GM19238 (cell line): ENCODE results near the gene CASTOR1.
A peak's percentile ranks its signal among the peaks of the same experiment; 100 is the strongest.
"Not testable (repeated sequence)": the region's sequence is repeated elsewhere in the genome, so short reads cannot be mapped to it uniquely, and the experiment has no call there.

Experiments used
- DNase-seq: peaks from one replicate; pipeline ENCODE4 v3.0.0; 2011; ENCODE audit warnings: low spot score; ENCODE audit not compliant: insufficient read length

Gene CASTOR1

GRCh38 chr22:30289141-30289979 is at the start of gene CASTOR1:
CASTOR1 (minus strand) TSS chr22:30289505; CDS start chr22:30289497, 8 bp downstream.
- peak; percentile 90 for DNase-seq

DNA sequence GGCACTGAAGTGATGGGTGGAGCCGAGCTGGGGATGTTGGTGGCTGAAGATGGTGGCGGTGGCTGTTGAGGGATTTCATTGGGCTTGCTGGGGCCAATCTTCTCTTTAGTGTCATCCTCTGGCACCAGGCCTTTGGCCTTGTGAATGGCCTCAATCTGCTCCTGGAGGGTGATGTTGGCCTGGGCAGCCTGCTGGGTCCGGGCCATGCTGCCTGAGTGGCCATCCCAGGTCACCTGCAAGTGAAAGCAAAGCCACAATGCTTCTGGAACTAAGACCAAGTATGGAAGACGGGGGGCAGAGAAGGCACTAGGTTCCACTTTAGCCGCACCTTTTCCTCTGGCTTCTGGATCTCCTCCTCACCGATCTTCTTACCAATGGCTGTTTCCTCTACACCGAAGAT is 49.5 kb upstream of the CASTOR1 start:
- no peak for DNase-seq

GRCh38 chr22:30338341-30338740 is 49.0 kb upstream of the CASTOR1 start:
- not testable (repeated sequence) for DNase-seq

- no peak for DNase-seq
These were observed 48.1 kb upstream of the CASTOR1 start for GRCh38 chr22:30337461-30337778.

DNA sequence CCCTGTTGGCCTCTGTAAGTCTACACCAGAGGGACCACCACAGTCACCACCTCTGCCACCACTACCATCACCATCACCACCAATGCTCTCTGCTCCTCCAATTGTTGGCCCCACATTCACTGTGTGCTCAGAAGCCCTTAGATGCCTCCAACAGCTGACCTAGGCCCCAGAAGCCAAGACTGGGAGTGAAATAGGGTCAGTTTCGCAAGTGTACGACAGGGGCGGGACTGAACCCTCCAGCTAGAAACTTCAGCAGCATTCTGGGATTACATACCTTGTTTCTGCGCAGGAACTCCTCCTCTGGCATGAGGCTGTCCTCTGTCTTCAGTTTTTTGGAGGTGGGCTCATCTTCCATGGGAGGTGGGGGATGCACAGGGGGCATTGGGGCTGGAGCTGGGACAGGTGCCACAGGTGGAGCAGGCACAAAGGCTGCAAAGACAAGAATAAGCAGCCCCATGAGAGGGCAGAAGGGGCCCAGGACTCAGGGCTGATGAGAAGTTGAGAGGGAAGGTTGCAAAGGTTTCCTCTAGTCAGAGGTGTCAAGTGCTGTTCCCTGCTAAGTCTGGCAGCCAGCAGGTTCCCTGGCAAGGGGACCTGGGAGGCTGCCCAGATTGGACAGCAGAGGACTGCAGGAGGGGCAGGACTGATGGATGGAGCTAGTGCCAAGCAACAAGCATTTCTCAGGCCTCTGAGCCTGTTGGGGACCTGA is 47.6 kb upstream of the CASTOR1 start:
- no peak for DNase-seq

- no peak for DNase-seq
These were observed 45.9 kb upstream of the CASTOR1 start for GRCh38 chr22:30335236-30335635.

- DNase-seq = no peak
These were observed 45.3 kb upstream of the CASTOR1 start for GRCh38 chr22:30334646-30335045.

- DNase-seq = no peak
These were observed 44.4 kb upstream of the CASTOR1 start for GRCh38 chr22:30333707-30334087.

GRCh38 chr22:30332994-30333706 is 43.8 kb upstream of the CASTOR1 start:
- DNase-seq = no peak

DNA sequence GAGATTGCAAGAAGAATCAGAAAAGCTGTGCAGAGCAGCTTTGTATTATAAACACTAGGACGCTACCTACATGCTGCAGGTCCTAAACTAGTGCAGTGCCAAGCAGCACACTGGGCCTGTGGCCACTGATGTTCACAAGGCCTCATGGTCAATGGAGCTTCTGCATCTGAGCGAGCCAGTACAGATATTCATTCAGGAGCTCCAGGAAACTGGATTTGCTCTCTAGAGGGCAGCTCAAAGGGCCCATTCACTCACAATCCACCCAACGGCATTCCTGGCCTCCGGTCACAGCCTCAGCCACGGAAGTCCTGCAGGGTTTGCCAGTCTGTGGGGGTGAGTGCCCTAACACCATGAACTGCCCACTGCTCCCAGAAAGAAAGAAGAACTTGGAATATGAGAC is 43.2 kb upstream of the CASTOR1 start:
- DNase-seq = no peak

GRCh38 chr22:30328466-30329049 is 39.3 kb upstream of the CASTOR1 start:
- no peak for DNase-seq

- no peak for DNase-seq
These were observed 38.6 kb upstream of the CASTOR1 start for GRCh38 chr22:30327864-30328345.

GRCh38 chr22:30326706-30327362 is 37.5 kb upstream of the CASTOR1 start, which contains the start of gene TBC1D10A:
TBC1D10A (minus strand) TSS chr22:30326941; CDS start chr22:30326881, 60 bp downstream.
- DNase-seq = peak; percentile 98

- peak; percentile 40 for DNase-seq
These were observed 37.0 kb upstream of the CASTOR1 start for GRCh38 chr22:30326255-30326705.

DNA sequence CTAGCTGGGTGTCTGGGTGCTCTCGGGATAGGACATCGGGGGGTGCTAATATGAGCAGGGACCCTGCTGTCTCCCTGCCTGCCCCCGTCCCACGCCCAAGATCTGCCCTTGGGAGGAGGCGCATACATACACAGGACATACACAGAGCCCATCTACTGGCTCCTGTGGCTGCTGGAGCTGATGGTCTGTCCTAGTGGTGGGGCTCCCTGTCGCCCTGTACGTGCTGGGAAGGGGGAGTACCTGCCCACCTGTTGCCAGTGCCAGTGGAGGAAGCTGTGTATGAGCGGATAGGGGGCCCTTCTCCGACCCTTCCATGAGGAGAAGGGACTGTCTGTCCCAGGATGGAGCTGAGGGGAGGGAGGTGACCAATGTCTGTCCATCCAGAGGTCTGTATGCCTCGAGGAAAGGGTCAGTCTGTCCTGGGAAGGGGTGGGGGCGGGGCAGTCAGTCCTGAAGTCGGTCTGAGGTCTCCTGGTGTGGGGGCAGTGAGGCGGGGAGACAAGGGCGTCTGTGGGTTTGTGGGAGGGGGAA is 36.5 kb upstream of the CASTOR1 start:
- no peak for DNase-seq

DNA sequence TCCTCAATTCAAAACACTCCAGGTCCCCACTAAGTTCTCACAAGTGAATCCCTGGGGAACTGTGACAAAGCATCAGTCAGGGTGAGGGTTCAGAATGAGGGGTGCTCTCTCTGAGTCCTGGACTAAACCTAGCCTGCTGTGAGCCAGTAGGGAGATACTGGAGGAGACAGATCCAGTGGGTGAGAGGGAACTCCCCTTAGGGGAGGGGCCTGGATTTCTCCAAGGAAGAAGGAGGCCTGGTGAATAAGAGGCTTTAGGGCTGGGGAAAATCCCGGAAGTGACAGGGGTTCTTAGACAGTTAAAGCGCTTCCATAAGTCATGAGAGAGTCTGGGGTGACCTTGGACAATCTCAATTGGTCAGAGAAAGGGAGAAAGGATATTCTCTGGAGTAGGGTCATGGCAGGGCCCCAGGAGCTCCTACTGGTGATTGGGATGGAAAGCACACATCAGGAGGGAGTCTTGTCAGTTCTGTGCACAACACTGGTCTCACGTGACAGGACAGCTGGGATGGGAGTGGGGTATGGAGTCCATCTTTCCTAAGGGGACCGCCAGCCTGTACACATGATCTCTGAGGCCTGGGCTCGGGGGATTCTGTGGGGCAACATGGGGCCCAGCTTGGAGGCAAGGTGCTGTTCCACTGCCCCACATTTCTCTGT is 35.9 kb upstream of the CASTOR1 start:
- DNase-seq = no peak

GRCh38 chr22:30324014-30324730 is 34.9 kb upstream of the CASTOR1 start:
- DNase-seq = no peak

- DNase-seq = no peak
These were observed 33.9 kb upstream of the CASTOR1 start for GRCh38 chr22:30323246-30323645.

DNA sequence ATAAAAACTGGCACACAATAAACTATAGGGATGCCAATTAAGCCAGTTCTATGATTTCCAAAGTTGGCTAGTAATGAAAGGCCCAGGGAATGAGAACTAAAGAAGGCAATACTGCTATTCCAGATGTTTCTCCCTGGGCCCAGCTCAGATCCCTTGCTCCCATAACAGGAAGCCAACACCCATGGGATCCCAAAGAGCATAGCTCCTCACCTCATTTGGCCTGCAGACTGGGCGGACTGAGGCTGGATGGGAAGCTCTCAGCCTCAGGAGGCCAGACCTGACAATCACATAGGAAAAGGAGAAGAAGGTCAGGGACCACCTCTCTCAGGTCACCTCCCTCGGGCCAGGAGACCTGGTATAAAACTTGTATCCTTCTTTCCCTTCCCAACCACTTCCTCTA is 32.2 kb upstream of the CASTOR1 start:
- DNase-seq = no peak
